IMR-90 (cell line): ENCODE data around the gene CRIM1. TPM values are rescaled to one million over a fixed set of nuclear protein-coding genes. Genes with fewer than 3 reads are reported as not detected.

Experiments
- ATAC-seq: fragments of 200-7000 bp; cut with Tn5 transposase; 2 replicates; pipeline ENCODE4 v1.9.1; 2020; ENCODE audit warnings: low read depth, mild to moderate bottlenecking, moderate library complexity
- BruUV-seq: library from RNA; stranded (reverse); fragments of 400-500 nt; replicated peaks from 2 replicates; lab custom pipeline; 2021; lab: Mats Ljungman, UMichigan
- CTCF ChIA-PET: fragments of 300-600 bp; formaldehyde crosslinking; extraction: SDS; loops from one replicate; lab custom pipeline; 2021; ENCODE audit warnings: antibody characterized with exemption; lab: Yijun Ruan, JAX
- POLR2A ChIA-PET: fragments of 300-600 bp; sonication (Branson Sonifier 250); formaldehyde crosslinking; loops from one replicate; lab custom pipeline; 2022; ENCODE audit warnings: antibody characterized with exemption; ENCODE audit not compliant: unreplicated experiment; lab: Charles Lee
- DNase-seq: peaks from one replicate; pipeline ENCODE4 v3.0.0; 2013
- H2AFZ ChIP-seq: replicated peaks from 2 replicates; pipeline ENCODE3; 2013; ENCODE audit warnings: low read length, mild to moderate bottlenecking; ENCODE audit not compliant: poor library complexity
- H2AK5ac ChIP-seq: 2 replicates; pipeline ENCODE4 v1.6.1; 2013; ENCODE audit warnings: low read depth, low read length, inconsistent platforms
- H2AK9ac ChIP-seq: replicated peaks from 2 replicates; pipeline ENCODE3; 2013; ENCODE audit warnings: mild to moderate bottlenecking, low read depth, low read length, moderate library complexity; ENCODE audit not compliant: poor library complexity
- H2BK120ac ChIP-seq: 2 replicates; pipeline ENCODE4 v1.6.1; 2013; ENCODE audit warnings: low read depth, low read length, inconsistent platforms
- H2BK15ac ChIP-seq: 3 replicates; pipeline ENCODE4 v1.6.1; 2013; ENCODE audit warnings: low read depth, low read length, inconsistent platforms
- H2BK20ac ChIP-seq: 2 replicates; pipeline ENCODE4 v1.6.1; 2013; ENCODE audit warnings: low read depth, mild to moderate bottlenecking, inconsistent platforms, low read length, moderate library complexity
- H2BK5ac ChIP-seq: 2 replicates; pipeline ENCODE4 v1.6.1; 2013; ENCODE audit warnings: mild to moderate bottlenecking, low read depth, low read length, inconsistent platforms; ENCODE audit not compliant: poor library complexity, severe bottlenecking
- H3K14ac ChIP-seq: replicated peaks from 2 replicates; pipeline ENCODE4 v1.6.1; 2013; ENCODE audit warnings: low read depth, low read length, inconsistent platforms
- H3K18ac ChIP-seq: 2 replicates; pipeline ENCODE4 v1.6.1; 2013; ENCODE audit warnings: low read depth, low read length, control low read depth
- H3K23ac ChIP-seq: 2 replicates; pipeline ENCODE4 v1.6.1; 2013; ENCODE audit warnings: low read depth, low read length, inconsistent platforms
- H3K27ac ChIP-seq: 2 replicates; pipeline ENCODE4 v1.5.1; 2013; ENCODE audit warnings: mild to moderate bottlenecking, control low read depth, low read length; ENCODE audit not compliant: insufficient read depth
- H3K27me3 ChIP-seq: 2 replicates; pipeline ENCODE4 v1.6.1; 2013; ENCODE audit warnings: low read length; ENCODE audit not compliant: control insufficient read depth, insufficient read depth
- H3K36me3 ChIP-seq: 2 replicates; pipeline ENCODE4 v1.6.1; 2013; ENCODE audit warnings: low read length, mixed read lengths; ENCODE audit not compliant: control insufficient read depth, insufficient read depth
- H3K4ac ChIP-seq: 2 replicates; pipeline ENCODE4 v1.6.1; 2013; ENCODE audit warnings: low read depth, low read length, inconsistent platforms
- H3K4me1 ChIP-seq: 2 replicates; pipeline ENCODE4 v1.6.1; 2013; ENCODE audit warnings: low read length, mixed read lengths; ENCODE audit not compliant: control insufficient read depth, insufficient read depth
- H3K4me2 ChIP-seq: 2 replicates; pipeline ENCODE4 v1.6.1; 2013; ENCODE audit warnings: low read depth, mild to moderate bottlenecking, control low read depth, low read length, moderate library complexity
- H3K4me3 ChIP-seq: 2 replicates; pipeline ENCODE4 v1.5.1; 2013; ENCODE audit warnings: low read depth, mild to moderate bottlenecking, control low read depth, low read length, moderate library complexity; ENCODE audit not compliant: insufficient read depth
- H3K56ac ChIP-seq: 2 replicates; pipeline ENCODE4 v1.6.1; 2013; ENCODE audit warnings: low read length, inconsistent platforms; ENCODE audit not compliant: insufficient read depth; ENCODE audit errors: extremely low read depth
- H3K79me1 ChIP-seq, 2 experiments: 2 replicates each; pipeline ENCODE4 v1.6.1; 2013; ENCODE audit warnings: low read length in 2 of 2, inconsistent platforms in 1 of 2, low read depth in 1 of 2
- H3K9ac ChIP-seq: 2 replicates; pipeline ENCODE4 v1.6.1; 2013; ENCODE audit warnings: low read depth, low read length, control low read depth
- H3K9me1 ChIP-seq: 2 replicates; pipeline ENCODE4 v1.6.1; 2013; ENCODE audit warnings: low read length, inconsistent platforms; ENCODE audit not compliant: insufficient read depth
- H3K9me3 ChIP-seq: 2 replicates; pipeline ENCODE4 v1.6.1; 2013; ENCODE audit warnings: low read length; ENCODE audit not compliant: control insufficient read depth, insufficient read depth
- H4K20me1 ChIP-seq: 2 replicates; pipeline ENCODE4 v1.6.1; 2013; ENCODE audit warnings: low read length, inconsistent platforms; ENCODE audit not compliant: insufficient read depth
- H4K5ac ChIP-seq: 2 replicates; pipeline ENCODE4 v1.6.1; 2013; ENCODE audit warnings: mild to moderate bottlenecking, low read depth, low read length, control low read depth
- H4K8ac ChIP-seq, 2 experiments: 2 replicates each; pipeline ENCODE4 v1.6.1; 2013; ENCODE audit warnings: low read depth in 2 of 2, low read length in 2 of 2, control low read depth in 1 of 2, inconsistent platforms in 1 of 2
- H4K91ac ChIP-seq: 2 replicates; pipeline ENCODE4 v1.6.1; 2013; ENCODE audit warnings: low read depth, low read length, inconsistent platforms; ENCODE audit not compliant: insufficient read depth
- CEBPB ChIP-seq: IDR thresholded peaks from 2 replicates; pipeline ENCODE4 v1.6.1; 2012; ENCODE audit warnings: low read depth, low read length, improper control_type of control experiment
- CTCF ChIP-seq: conservative IDR thresholded peaks from 2 replicates; pipeline ENCODE4 v1.5.1; 2012; ENCODE audit warnings: mild to moderate bottlenecking, low read depth, low read length, improper control_type of control experiment
- MAFK ChIP-seq: IDR thresholded peaks from 2 replicates; pipeline ENCODE4 v1.6.1; 2012; ENCODE audit warnings: low read depth, low read length, improper control_type of control experiment
- RAD21 ChIP-seq: IDR thresholded peaks from 2 replicates; pipeline ENCODE4 v1.6.1; 2012; ENCODE audit warnings: low read length, improper control_type of control experiment
- RFX5 ChIP-seq: IDR thresholded peaks from 2 replicates; pipeline ENCODE4 v1.8.0; 2012; ENCODE audit warnings: low read depth, mild to moderate bottlenecking, low read length, moderate library complexity
- SMC3 ChIP-seq: fragments of 150-350 bp; IDR thresholded peaks from 2 replicates; pipeline ENCODE4 v1.6.1; 2016; ENCODE audit warnings: low read depth, mild to moderate bottlenecking, antibody characterized with exemption, low read length, moderate library complexity
- WGBS, 2 experiments: methylation state at CpG; one replicate each; pipeline versions ENCODE4 v1.1.5 to v1.1.7; 2013; ENCODE audit warnings: missing lambda C conversion rate in 2 of 2; ENCODE audit not compliant: insufficient read length in 1 of 2; ENCODE audit errors: extremely low coverage in 2 of 2; 5-methylcytosine and 5-hydroxymethylcytosine counted together
- dilution Hi-C: fragments of 300-500 bp; cut with HindIII; formaldehyde crosslinking; loops from one replicate; pipeline ENCODE4 v1.14.3; 2018; ENCODE audit warnings: low sequenced_read_pairs; ENCODE audit not compliant: unreplicated experiment
- in situ Hi-C: fragments of 300-500 bp; cut with MboI; formaldehyde crosslinking; loops from 3 replicates; pipeline ENCODE4 v1.14.3; 2019; ENCODE audit warnings: low sequenced_read_pairs, inconsistent platforms, mixed read lengths
- intact Hi-C: fragments of 100-400 bp; cut with micrococcal nuclease; formaldehyde crosslinking; loops from 2 replicates; pipeline ENCODE4 v1.10.0; 2022
- polyA plus RNA-seq, 3 experiments: library from polyadenylated mRNA; depleted of rRNA; stranded (reverse); fragments of >200 nt; gene quantifications; 2 replicates each; pipeline ENCODE4 v1.2.3, GENCODE V29; 2012; ENCODE audit warnings: low replicate concordance in 1 of 3
- total RNA-seq: library from RNA; depleted of rRNA; stranded (reverse); fragments of >200 nt; gene quantifications from 2 replicates; pipeline ENCODE4 v1.2.3, GENCODE V29; 2012

CRIM1 gene
- total and polyA plus RNA-seq, 2 of the 4 experiments (the other 2 are of a cell fraction) = 285 to 490 TPM

DNA sequence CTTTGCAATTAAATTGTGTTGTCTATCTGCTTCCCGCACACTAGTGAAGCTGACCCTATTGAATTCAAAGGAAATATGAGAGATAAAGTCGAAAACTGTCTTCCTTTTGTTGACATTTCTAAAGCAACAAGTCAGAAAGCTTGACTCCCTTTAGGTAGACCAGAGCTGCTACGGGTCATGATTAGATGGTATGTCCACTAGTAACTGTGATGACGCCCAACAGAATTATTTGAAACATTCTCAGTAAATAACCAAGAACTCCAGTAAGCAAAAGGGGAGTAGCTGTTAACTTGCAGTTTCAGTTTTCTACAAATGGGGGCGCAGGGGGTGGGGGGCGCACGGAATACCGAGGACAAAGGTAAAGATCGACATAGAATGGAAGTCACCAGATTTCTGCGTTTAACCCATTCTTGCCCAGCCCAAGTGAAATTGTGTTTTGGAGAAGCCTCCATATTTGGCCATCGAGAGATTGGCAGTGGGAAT lies 56.4 kb downstream of the CRIM1 start:
- Histone ChIP-seq H3K4me3 (no peak overlapping the region), H3K27me3 (no peaks in the 10 kb centered on the region), H2AK5ac (no peak overlapping the region), H3K9me3 (no peaks in the 10 kb centered on the region), H3K9me1 (peaks cover 37% of the 10 kb centered on the region), H3K56ac (no peak overlapping the region), H2BK5ac (no peak overlapping the region), H4K5ac (no peak overlapping the region), H2AK9ac (no peak overlapping the region), H3K79me1 (peaks cover 20 to 61% of the 10 kb centered on the region in 2 experiments; a peak in 3 of 4 replicates), H3K18ac (no peak overlapping the region), H3K4me1 (peaks cover 27% of the 10 kb centered on the region), H4K91ac (no peak overlapping the region), H3K23ac (peak overlapping the region; percentile 28; the same call in 1 of the 2 replicates), H3K36me3 (peaks cover 4% of the 10 kb centered on the region), H4K20me1 (peaks cover 82% of the 10 kb centered on the region), H2BK20ac (no peak overlapping the region), H2BK15ac (no peak overlapping the region), H2BK120ac (no peak overlapping the region), H4K8ac (no peak overlapping the region; a peak in 1 of 4 replicates), H3K4ac (no peak overlapping the region), H3K27ac (no peak overlapping the region), H3K4me2 (no peak overlapping the region; the same call in 1 of the 2 replicates), H3K14ac (no peak overlapping the region), H3K9ac (no peak overlapping the region), H2AFZ (no peak overlapping the region)
- ATAC-seq (no peak), DNase-seq (no peak)
- no CpG with 5 or more reads among the region's 11 CpGs for WGBS, 2 experiments
- no peak for TF ChIP-seq RAD21
- no peak for TF ChIP-seq CEBPB
- TF ChIP-seq MAFK = no peak
- no peak for TF ChIP-seq RFX5
- TF ChIP-seq CTCF = no peak
- no peak for TF ChIP-seq SMC3
- dilution Hi-C loops (no loop called here), intact Hi-C loops (no loop called here), in situ Hi-C loops (no loop called here)
- ChIA-PET CTCF (interaction anchor here (0.6 to 1.0 kb wide), 2 partner anchors 9 to 61 kb away, joined by 3 read pairs; no protein-coding TSS in a partner anchor), POLR2A (interaction anchor here (0.6 kb wide), 1 partner anchor 13 kb away, joined by 7 read pairs; no protein-coding TSS in a partner anchor)
- no TSS peak for BruUV-seq
